GM18951 (cell line): ENCODE measurements around the gene ARHGEF7.

Experiments used
- POLR2A ChIP-seq: IDR thresholded peaks from 4 replicates; pipeline ENCODE4 v1.6.1; 2011; ENCODE audit warnings: mild to moderate bottlenecking; ENCODE audit not compliant: insufficient read length, insufficient read depth; ENCODE audit errors: extremely low read depth
- in situ Hi-C: fragments of 300-500 bp; cut with MboI; formaldehyde crosslinking; loops from one replicate; pipeline ENCODE4 v1.12.0; 2022; ENCODE audit warnings: low sequenced_read_pairs, mixed read lengths, inconsistent platforms; ENCODE audit not compliant: unreplicated experiment

ARHGEF7 gene

GRCh38 chr13:111325941-111326620 is 211.0 kb downstream of the ARHGEF7 start:
- in situ Hi-C loops, result no loop called here

GRCh38 chr13:111326621-111326965 is 211.5 kb downstream of the ARHGEF7 start:
- in situ Hi-C loops, result no loop called here
- no peak for TF ChIP-seq POLR2A

More at GRCh38 chr13:111325941-111326620, 211.0 kb downstream of the ARHGEF7 start:
- no peak for TF ChIP-seq POLR2A

DNA sequence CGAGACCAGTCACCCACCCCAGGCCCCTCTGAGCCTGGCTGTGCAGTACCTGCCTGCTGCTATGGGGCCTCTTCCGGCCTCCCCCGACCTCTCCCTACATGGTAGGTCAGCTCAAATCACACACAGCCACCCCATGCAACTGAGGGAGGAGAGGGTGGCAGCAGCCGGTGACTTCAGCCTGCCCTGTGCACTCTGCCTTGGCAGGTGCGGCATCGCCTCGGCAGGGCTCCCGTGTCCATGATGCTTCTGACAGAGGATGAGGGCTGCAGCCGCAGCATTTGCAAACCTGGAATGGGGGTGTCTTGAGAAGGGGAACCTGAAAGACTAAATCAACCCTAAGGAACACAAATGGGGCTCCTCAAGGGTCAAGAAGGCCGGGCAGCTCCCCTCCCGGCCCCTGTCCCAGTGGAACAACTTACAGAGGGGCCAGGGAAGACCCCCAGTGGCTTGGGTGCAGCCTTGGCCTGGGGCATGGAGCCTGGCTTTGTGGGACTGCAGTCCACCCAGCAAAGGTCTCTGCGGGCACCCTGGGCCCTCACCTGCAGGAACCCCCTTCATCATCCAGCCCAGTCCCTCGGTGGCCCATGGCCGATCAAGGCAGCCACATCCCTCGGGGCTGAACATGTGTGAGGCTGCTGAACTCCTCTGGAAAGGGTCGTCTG is 212.0 kb downstream of the ARHGEF7 start:
- in situ Hi-C loops, result no loop called here
- no peak for TF ChIP-seq POLR2A

GRCh38 chr13:111327730-111328573 is 212.8 kb downstream of the ARHGEF7 start:
- no peak for TF ChIP-seq POLR2A
- in situ Hi-C loops, result no loop called here

DNA sequence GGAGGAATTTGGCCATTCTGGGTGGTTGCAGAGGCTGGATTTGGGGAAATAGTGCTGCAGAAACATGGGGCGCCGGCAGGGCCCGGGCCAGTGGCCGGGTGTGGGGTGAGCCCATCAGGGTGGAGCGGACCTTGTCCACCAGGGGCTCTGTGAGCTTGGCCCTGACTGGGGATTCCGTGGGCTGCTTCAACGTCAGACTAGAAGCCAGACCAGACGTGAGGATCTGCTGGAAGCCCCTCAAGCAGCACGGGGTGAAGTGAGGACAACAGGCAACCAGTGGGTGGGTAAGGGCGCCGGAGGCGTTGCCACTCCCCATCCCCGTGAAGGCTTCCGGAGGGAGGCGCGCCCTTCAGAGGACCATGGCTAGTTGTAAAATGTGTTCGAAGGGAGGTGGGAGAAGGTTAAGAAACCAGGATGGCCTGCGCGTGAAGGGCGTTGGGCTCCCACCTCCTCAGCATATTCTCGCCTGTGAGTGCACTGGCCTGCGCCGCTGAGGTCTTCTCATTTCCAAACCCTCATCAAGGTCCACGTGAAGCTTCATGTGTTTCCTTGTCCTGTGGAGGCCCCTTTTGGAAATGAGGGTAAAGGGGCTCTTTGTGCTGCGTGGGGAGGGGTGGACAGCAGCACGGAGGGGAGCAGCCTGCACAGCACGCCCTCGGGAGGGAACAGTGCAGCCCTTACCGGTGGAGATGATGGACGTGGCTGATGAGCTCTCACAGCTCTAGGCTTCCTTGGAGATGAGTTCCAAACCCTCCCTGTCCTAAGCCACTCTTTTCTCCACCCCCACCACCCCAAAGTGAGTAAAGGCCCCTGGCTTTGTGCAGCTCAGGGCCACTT is 213.7 kb downstream of the ARHGEF7 start:
- TF ChIP-seq POLR2A, result no peak
- in situ Hi-C loops, result no loop called here

- in situ Hi-C loops, result no loop called here
- TF ChIP-seq POLR2A, result no peak
These were observed 214.5 kb downstream of the ARHGEF7 start for GRCh38 chr13:111329641-111330040.

DNA sequence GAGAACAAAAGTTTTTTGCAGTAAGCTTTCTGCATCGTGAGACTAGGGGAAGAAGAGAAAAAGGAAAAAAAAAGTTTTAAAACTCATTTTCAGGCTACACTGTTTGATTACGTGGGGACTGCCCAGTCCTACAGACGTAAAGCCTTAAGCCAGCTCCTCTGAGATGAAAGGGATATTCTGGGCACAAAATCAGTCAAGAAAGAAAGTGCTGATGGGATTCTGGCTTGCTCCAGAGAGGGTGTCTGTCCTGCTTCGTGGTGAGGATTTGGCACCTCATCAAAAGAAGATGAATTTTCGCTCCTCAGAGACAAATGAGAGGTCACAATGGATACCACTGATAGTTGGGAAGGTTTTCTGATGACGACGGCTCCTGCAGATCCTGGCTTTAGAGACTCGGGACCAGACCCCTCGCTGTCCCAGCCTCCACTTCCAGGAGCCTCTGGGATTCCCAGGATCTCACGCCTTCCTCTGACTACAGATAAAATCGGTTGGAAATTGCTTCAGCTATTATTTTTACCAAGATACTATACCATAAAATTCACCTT is 215.0 kb downstream of the ARHGEF7 start:
- in situ Hi-C loops, result no loop called here
- no peak for TF ChIP-seq POLR2A

GRCh38 chr13:111335298-111335697 is 220.2 kb downstream of the ARHGEF7 start:
- in situ Hi-C loops, result no loop called here

DNA sequence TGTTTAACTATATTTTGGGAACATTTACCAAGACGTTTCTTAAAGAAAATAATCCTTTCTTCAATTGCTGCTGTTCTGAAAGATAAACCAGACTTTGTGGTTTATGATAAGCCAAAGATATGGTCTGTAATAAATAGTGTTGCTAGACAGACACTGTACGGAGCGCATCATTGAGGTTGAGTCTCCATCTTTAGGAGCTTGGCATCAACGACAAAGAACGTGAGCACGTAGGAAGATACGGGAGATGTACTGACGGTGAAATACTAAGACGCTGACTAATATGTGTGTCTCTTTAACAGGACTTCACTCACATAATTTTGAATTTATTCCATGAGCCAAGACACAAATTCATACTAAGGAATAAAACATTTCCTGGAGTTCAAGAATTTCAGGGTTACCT is 221.6 kb downstream of the ARHGEF7 start:
- in situ Hi-C loops, result no loop called here
- no peak for TF ChIP-seq POLR2A

More at GRCh38 chr13:111335298-111335697, 220.2 kb downstream of the ARHGEF7 start:
- no peak for TF ChIP-seq POLR2A

- in situ Hi-C loops, result no loop called here
- TF ChIP-seq POLR2A, result no peak
These were observed 222.1 kb downstream of the ARHGEF7 start for GRCh38 chr13:111337206-111337605.

DNA sequence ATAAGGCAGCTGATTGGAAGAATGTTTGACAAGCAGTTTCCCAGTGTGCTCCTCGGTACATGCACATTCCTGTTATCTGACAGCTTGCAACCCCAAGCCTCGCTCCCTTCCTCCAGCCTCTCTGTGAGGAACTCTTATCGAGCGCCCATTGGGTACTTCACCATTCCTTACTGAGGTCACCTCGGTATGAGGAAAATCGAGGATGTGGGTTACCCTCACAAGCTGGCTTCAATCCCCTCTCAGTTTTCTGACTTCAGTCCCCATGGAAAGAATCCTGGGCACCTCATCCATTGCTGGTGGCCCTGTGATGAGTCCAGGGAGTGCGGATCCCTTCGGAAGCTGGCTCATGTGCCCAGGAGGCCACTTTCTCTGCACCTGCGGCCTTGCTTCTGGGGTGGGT is 222.6 kb downstream of the ARHGEF7 start:
- no peak for TF ChIP-seq POLR2A
- in situ Hi-C loops, result no loop called here

GRCh38 chr13:111338841-111339240 is 223.7 kb downstream of the ARHGEF7 start:
- in situ Hi-C loops, result no loop called here
- no peak for TF ChIP-seq POLR2A
